ENCODE results near the gene GMDS.
"Not testable (repeated sequence)": the region's sequence is repeated elsewhere in the genome, so short reads cannot be mapped to it uniquely, and the experiment has no call there.

Gene GMDS

GRCh38 chr6:1708122-1708521, 537.3 kb downstream of the GMDS start:
- DNase-seq (ENCODE audit: low spot score) = no peak

GRCh38 chr6:1705630-1706029, 539.8 kb downstream of the GMDS start:
- no peak for DNase-seq (ENCODE audit: low spot score)

GRCh38 chr6:1705183-1705582, 540.2 kb downstream of the GMDS start:
- no peak for DNase-seq (ENCODE audit: low spot score)

- DNase-seq (ENCODE audit: low spot score) = no peak
Observed at GRCh38 chr6:1704711-1705110, 540.7 kb downstream of the GMDS start.

GRCh38 chr6:1703923-1704322, 541.5 kb downstream of the GMDS start:
- DNase-seq (ENCODE audit: low spot score) = no peak

GRCh38 chr6:1703091-1703855, 542.1 kb downstream of the GMDS start:
- DNase-seq (ENCODE audit: low spot score) = no peak

- DNase-seq (ENCODE audit: low spot score) = no peak
Observed at GRCh38 chr6:1702580-1703051, 542.8 kb downstream of the GMDS start.

- DNase-seq (ENCODE audit: low spot score) = no peak
Observed at GRCh38 chr6:1701668-1702353, 543.6 kb downstream of the GMDS start.

GRCh38 chr6:1700278-1700967, 545.0 kb downstream of the GMDS start:
- no peak for DNase-seq (ENCODE audit: low spot score)

GRCh38 chr6:1698527-1698926, 546.9 kb downstream of the GMDS start:
- DNase-seq (ENCODE audit: low spot score) = no peak

GRCh38 chr6:1697688-1698351, 547.6 kb downstream of the GMDS start:
- DNase-seq (ENCODE audit: low spot score) = no peak

GRCh38 chr6:1696463-1696850, 548.9 kb downstream of the GMDS start:
- no peak for DNase-seq (ENCODE audit: low spot score)

GRCh38 chr6:1695546-1696462, 549.6 kb downstream of the GMDS start:
- peak; percentile 39 for DNase-seq (ENCODE audit: low spot score)

- not testable (repeated sequence) for DNase-seq (ENCODE audit: low spot score)
Observed at GRCh38 chr6:1691828-1692227, 553.6 kb downstream of the GMDS start.

- not testable (repeated sequence) for DNase-seq (ENCODE audit: low spot score)
Observed at GRCh38 chr6:1690656-1691055, 554.7 kb downstream of the GMDS start.

- DNase-seq (ENCODE audit: low spot score) = no peak
Observed at GRCh38 chr6:1689141-1689540, 556.3 kb downstream of the GMDS start.

- no peak for DNase-seq (ENCODE audit: low spot score)
Observed at GRCh38 chr6:1688396-1688795, 557.0 kb downstream of the GMDS start.

GRCh38 chr6:1687402-1687801, 558.0 kb downstream of the GMDS start:
- DNase-seq (ENCODE audit: low spot score) = no peak

- DNase-seq (ENCODE audit: low spot score) = no peak
Observed at GRCh38 chr6:1686117-1687098, 559.0 kb downstream of the GMDS start.

- DNase-seq (ENCODE audit: low spot score) = no peak
Observed at GRCh38 chr6:1679688-1680068, 565.7 kb downstream of the GMDS start.
